Breast epithelium (tissue), 3 donors: Measurements from ENCODE around the gene PDS5A.

Source experiments
- CTCF ChIP-seq, 3 donors: fragments of 450-650 bp; IDR thresholded peaks; one replicate each; pipeline ENCODE4 v1.5.1; 2016 to 2017; ENCODE audit warnings: antibody characterized with exemption in 3 of 3, mild to moderate bottlenecking in 3 of 3, moderate library complexity in 3 of 3
- POLR2A ChIP-seq: fragments of 450-650 bp; IDR thresholded peaks from one replicate; pipeline ENCODE4 v1.6.1; 2016; ENCODE audit warnings: antibody characterized with exemption, mild to moderate bottlenecking, moderate library complexity

- TF ChIP-seq POLR2A, result no peak
- no peak for TF ChIP-seq CTCF (IDR thresholded peaks at IDR 0.05)
Measured at GRCh38 chr4:39933671-39934590, 43.8 kb downstream of the PDS5A start.
